NCI-H2196 (cell line): Measurements from ENCODE around the gene FOXR1.
"Not testable (repeated sequence)": the region's sequence is repeated elsewhere in the genome, so short reads cannot be mapped to it uniquely, and the experiment has no call there.

Experiments
- DNase-seq: peaks from one replicate; lab custom pipeline; 2025; ENCODE audit not compliant: unreplicated experiment; lab: John Stamatoyannopoulos, UW

FOXR1 gene

GRCh38 chr11:118996926-118997626 lies 25.5 kb downstream of the FOXR1 start:
- no peak for DNase-seq

- peak; percentile 96 for DNase-seq
Observed at GRCh38 chr11:118997627-118998387, 26.2 kb downstream of the FOXR1 start, which contains the start of gene CENATAC. Gene CENATAC, plus strand, starts transcription at chr11:118998138. Its CDS starts 60 bp downstream, at chr11:118998198.

- no peak for DNase-seq
Observed at GRCh38 chr11:118998388-118998717, 26.8 kb downstream of the FOXR1 start.

GRCh38 chr11:118998822-118999221 lies 27.3 kb downstream of the FOXR1 start:
- DNase-seq: no peak

GRCh38 chr11:119000906-119001305 lies 29.3 kb downstream of the FOXR1 start:
- DNase-seq: no peak

- DNase-seq: no peak
Observed at GRCh38 chr11:119006656-119007055, 35.1 kb downstream of the FOXR1 start.

GRCh38 chr11:119011476-119012053 lies 40.0 kb downstream of the FOXR1 start:
- no peak for DNase-seq

GRCh38 chr11:119012629-119013170 lies 41.1 kb downstream of the FOXR1 start:
- no peak for DNase-seq

GRCh38 chr11:119014209-119014924 lies 42.8 kb downstream of the FOXR1 start:
- DNase-seq: no peak

- DNase-seq: no peak
Observed at GRCh38 chr11:119015054-119015611, 43.6 kb downstream of the FOXR1 start.

- no peak for DNase-seq
Observed at GRCh38 chr11:119016216-119017009, 44.9 kb downstream of the FOXR1 start.

GRCh38 chr11:119017377-119017776 lies 45.8 kb downstream of the FOXR1 start:
- DNase-seq: not testable (repeated sequence)

- DNase-seq: peak; percentile 96
Observed at GRCh38 chr11:119018074-119018938, 46.7 kb downstream of the FOXR1 start, which contains the start of the genes RPS25 and TRAPPC4. Gene RPS25, minus strand, starts transcription at chr11:119018343. Its CDS starts 59 bp downstream, at chr11:119018284. Gene TRAPPC4, plus strand, starts transcription at chr11:119018766. Its CDS starts 30 bp downstream, at chr11:119018796.

- no peak for DNase-seq
Observed at GRCh38 chr11:119019996-119020395, 48.4 kb downstream of the FOXR1 start.

- no peak for DNase-seq
Observed at GRCh38 chr11:119021631-119022030, 50.1 kb downstream of the FOXR1 start.

GRCh38 chr11:119023741-119024140 lies 52.2 kb downstream of the FOXR1 start:
- DNase-seq: no peak

- no peak for DNase-seq
Observed at GRCh38 chr11:119024430-119025098, 53.0 kb downstream of the FOXR1 start.

- DNase-seq: no peak
Observed at GRCh38 chr11:119025099-119025473, 53.5 kb downstream of the FOXR1 start.
